Activated T-cell treated with anti-CD3 and anti-CD28 coated beads, Interleukin-2, amount 50 U/mL, for 72 hours (primary cell): ENCODE data around the gene TMEM114. TPM values are rescaled to one million over a fixed set of nuclear protein-coding genes. Genes with fewer than 3 reads are reported as not detected.

Experiments used
- total RNA-seq, 2 donors: library from RNA; stranded (reverse); gene quantifications; one replicate each; pipeline ENCODE4 v1.2.3, GENCODE V29; 2022

The TMEM114 gene
- total RNA-seq, 2 donors from 2014 or later, result not detected

Other genes starting within 250 kb of the TMEM114 start
- gene METTL22, start 31.2 kb upstream of the TMEM114 start, total RNA-seq, result 10 to 100 TPM; 46.5 to 53.3 TPM
- 10 to 100 TPM; 11.1 to 12.8 TPM for gene ABAT, start 84.1 kb upstream of the TMEM114 start, total RNA-seq
- 10 to 100 TPM; 15.0 to 20.6 TPM for gene TMEM186, start 207.1 kb upstream of the TMEM114 start, total RNA-seq
- gene PMM2, start 207.3 kb upstream of the TMEM114 start, total RNA-seq, result 10 to 100 TPM; 32.8 to 33.7 TPM